HFF-Myc (cell line): ENCODE results near the gene SNX3.

Experiments used
- DNase-seq: peaks from one replicate; pipeline ENCODE4 v3.0.0-alpha.2; 2011; ENCODE audit warnings: low read depth; ENCODE audit errors: extremely low read depth
- H3K4me3 ChIP-seq: replicated peaks from 2 replicates; pipeline ENCODE4 v1.5.1; 2011; ENCODE audit warnings: low read depth, mild to moderate bottlenecking, control low read depth, low read length
- CTCF ChIP-seq: IDR thresholded peaks from 2 replicates; pipeline ENCODE4 v1.5.1; 2012; ENCODE audit warnings: mild to moderate bottlenecking, low read depth, low read length, control low read depth; ENCODE audit errors: missing control alignments

SNX3 gene

GRCh38 chr6:108163644-108164542, 96.9 kb downstream of the SNX3 start:
- DNase-seq: no peak
- no peak for TF ChIP-seq CTCF
- H3K4me3 ChIP-seq: no peak overlapping the region

- H3K4me3 ChIP-seq: no peak overlapping the region
- TF ChIP-seq CTCF: no peak
- no peak for DNase-seq
These were observed 97.6 kb downstream of the SNX3 start for GRCh38 chr6:108163267-108163643.

- no peak for TF ChIP-seq CTCF
- no peak overlapping the region for H3K4me3 ChIP-seq
- no peak for DNase-seq
These were observed 99.0 kb downstream of the SNX3 start for GRCh38 chr6:108161724-108162282.
